ENCODE data around the gene RNF220. TPM values are rescaled to one million over a fixed set of nuclear protein-coding genes. Genes with fewer than 3 reads are reported as not detected.

Gene RNF220
- total RNA-seq, 3 donors from 2014 or later: 61.9 to 83.9 (median 72.7) TPM

DNA sequence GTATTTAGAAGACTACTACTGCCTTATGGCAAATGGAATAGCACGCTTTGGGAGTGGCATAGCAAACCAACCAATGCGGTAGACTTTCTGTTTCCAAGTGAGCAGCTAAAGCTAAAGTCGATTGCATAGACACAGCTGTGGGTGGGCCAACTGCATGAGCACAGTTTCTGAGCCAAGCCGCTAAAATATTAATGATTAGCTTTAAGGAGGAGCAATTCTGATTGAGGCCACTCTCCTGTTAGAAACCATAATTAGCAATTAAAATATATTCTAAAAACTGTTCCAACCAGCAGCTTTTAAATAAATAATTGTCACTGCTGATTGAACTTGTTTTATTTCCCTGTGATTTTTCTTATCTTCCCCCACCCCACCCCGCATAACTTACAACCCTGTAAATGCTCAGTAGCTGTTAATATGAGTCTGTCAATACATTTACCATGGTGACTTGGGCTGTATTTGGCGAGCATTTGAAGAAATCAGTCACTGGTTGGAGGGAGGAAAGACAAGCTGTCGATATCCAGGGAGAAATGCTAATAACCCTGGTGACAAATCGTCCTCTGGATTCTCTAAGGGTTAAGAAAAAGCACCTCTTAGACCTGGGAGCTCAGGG, 32.2 kb downstream of the RNF220 start:
- intact Hi-C loops (cut with DNase I, micrococcal nuclease): no loop called here
- no peak for DNase-seq

DNA sequence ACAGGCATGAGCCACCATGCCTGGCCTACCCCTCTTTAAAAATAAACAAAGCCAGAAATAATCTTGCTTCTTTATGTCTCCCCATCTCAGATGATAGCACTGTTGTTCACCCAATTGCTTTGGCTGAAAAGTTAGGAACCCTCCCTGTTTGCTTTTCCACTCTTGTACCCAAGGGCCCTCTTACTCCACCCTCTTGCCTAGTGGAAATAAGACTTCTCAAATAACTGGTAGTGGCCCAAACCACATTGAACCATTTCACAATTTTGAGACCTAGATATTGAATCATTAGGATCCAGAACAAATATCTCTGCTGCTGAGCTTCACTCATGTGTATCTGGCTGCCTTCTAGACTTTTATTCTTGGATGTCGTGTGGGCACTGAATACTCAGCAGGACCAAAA, 37.7 kb downstream of the RNF220 start:
- Histone ChIP-seq H3K4me1 (ENCODE audit: low read depth) (no peaks in the 10 kb centered on the region), H3K9me3 (no peaks in the 10 kb centered on the region), H3K4me3 (no peak overlapping the region), H3K36me3 (ENCODE audit: low read depth) (no peaks in the 10 kb centered on the region)
- DNase-seq (no peak), ATAC-seq (no peak)
- TF ChIP-seq, protein P1, sequence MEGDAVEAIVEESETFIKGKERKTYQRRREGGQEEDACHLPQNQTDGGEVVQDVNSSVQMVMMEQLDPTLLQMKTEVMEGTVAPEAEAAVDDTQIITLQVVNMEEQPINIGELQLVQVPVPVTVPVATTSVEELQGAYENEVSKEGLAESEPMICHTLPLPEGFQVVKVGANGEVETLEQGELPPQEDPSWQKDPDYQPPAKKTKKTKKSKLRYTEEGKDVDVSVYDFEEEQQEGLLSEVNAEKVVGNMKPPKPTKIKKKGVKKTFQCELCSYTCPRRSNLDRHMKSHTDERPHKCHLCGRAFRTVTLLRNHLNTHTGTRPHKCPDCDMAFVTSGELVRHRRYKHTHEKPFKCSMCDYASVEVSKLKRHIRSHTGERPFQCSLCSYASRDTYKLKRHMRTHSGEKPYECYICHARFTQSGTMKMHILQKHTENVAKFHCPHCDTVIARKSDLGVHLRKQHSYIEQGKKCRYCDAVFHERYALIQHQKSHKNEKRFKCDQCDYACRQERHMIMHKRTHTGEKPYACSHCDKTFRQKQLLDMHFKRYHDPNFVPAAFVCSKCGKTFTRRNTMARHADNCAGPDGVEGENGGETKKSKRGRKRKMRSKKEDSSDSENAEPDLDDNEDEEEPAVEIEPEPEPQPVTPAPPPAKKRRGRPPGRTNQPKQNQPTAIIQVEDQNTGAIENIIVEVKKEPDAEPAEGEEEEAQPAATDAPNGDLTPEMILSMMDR (IDR thresholded peaks at IDR 0.05): no peak
- intact Hi-C loops (cut with DNase I, micrococcal nuclease): no loop called here

More for the DNA sequence above, 32.2 kb downstream of the RNF220 start:
- Histone ChIP-seq H3K4me3 (no peak overlapping the region), H3K36me3 (ENCODE audit: low read depth) (no peaks in the 10 kb centered on the region), H3K4me1 (ENCODE audit: low read depth) (no peaks in the 10 kb centered on the region), H3K9me3 (no peaks in the 10 kb centered on the region)
- peak; percentile 45 for ATAC-seq
- TF ChIP-seq, protein P1 (IDR thresholded peaks at IDR 0.05): no peak

DNA sequence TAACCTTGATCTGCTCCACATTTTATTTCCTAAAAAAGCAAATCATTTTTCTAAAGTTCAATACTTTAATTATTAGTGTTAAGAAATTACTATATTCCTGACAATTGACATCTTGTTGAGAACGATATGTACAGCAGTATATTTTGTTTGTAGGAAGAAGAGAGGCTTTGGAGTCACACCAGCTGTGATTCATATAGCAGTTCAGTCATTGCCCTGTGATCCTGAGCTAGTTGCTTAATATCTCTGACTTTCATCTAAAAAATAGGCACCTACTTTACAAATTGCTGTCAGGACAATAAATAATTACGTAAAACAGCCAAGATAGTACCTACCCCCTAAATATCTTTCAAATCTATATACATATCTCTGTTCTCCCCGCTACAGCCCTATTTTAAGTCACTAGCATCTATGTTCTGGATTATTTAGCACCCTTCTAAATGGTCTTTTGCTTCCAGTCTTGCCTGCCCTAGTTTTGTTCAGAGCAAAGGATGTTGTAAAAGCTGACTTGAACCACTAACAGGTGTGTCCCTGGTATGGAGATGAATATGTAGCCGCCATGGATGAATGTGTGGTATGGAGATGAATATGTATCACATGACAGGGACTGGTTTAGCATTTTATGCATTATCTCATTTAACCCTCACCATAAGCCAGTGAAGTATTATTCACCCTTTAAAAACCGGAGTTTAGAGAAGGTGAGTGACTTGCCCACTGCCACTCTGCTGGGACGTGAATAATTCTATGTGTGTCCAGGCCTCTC, 42.2 kb downstream of the RNF220 start:
- TF ChIP-seq, protein P1 (IDR thresholded peaks at IDR 0.05): no peak
- intact Hi-C loops (cut with DNase I, micrococcal nuclease): no loop called here
- H3K36me3 ChIP-seq (ENCODE audit: low read depth): no peaks in the 10 kb centered on the region

DNA sequence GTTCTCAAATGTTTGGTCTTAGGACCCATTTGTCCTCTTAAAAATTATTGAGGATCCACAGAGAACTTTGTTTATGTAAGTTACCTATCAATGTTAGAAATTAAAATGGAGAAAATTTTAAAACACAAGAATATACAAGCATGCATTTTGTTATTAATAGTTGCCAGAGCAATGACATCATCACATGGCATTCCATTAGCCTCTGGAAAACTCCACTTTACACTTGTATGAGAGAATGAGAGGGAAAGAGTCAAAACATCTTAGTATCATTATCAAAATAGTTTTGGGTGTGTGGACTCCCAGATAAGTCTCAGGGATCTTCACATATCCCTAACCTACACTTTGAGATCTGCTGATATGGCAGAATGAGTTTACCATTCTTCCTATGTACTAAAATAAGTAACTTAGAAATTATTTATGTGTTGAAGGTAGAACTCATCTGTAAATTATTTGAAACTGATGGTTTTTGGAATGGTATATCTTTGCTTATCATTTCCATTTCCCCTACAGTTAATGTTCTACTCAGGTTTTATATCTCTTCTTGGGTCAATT, 48.8 kb downstream of the RNF220 start:
- intact Hi-C loops (cut with DNase I, micrococcal nuclease): no loop called here
- H3K36me3 ChIP-seq (ENCODE audit: low read depth): no peaks in the 10 kb centered on the region
- H3K4me1 ChIP-seq (ENCODE audit: low read depth): no peaks in the 10 kb centered on the region
- no peak for ATAC-seq
- no peak for DNase-seq
- H3K4me3 ChIP-seq: no peak overlapping the region
- no peaks in the 10 kb centered on the region for H3K9me3 ChIP-seq
- TF ChIP-seq, protein P1 (IDR thresholded peaks at IDR 0.05): no peak

More for the DNA sequence above, 42.2 kb downstream of the RNF220 start:
- Histone ChIP-seq H3K4me1 (ENCODE audit: low read depth) (no peaks in the 10 kb centered on the region), H3K9me3 (no peaks in the 10 kb centered on the region), H3K4me3 (no peak overlapping the region)
- DNase-seq (no peak), ATAC-seq (no peak)

DNA sequence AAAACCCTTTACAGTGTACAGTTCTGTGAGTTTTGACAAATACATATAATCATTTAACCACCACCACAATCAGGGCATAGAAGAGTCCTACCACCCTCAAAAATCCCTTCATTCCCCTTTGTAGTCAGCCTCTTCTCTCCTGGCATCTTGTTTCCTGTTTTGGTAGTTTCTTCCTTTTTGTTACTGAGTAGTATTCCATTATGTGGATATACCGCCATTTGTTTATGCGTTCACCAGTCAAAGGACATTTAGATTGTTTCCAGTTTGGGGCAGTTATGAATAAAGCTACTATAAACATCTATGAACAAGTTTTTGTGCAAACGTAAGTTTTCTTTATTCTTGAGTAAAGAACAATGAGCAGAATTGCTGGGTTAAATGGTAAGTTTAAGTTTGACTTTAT, 49.6 kb downstream of the RNF220 start:
- TF ChIP-seq, protein P1 (IDR thresholded peaks at IDR 0.05): no peak
- Histone ChIP-seq H3K4me1 (ENCODE audit: low read depth) (no peaks in the 10 kb centered on the region), H3K9me3 (no peaks in the 10 kb centered on the region), H3K36me3 (ENCODE audit: low read depth) (no peaks in the 10 kb centered on the region), H3K4me3 (no peak overlapping the region)
- DNase-seq: no peak
- no peak for ATAC-seq
- intact Hi-C loops (cut with DNase I, micrococcal nuclease): no loop called here

Measured in mucosa of descending colon (tissue), 3 donors.